ENCODE results near the gene NR1D1.

GRCh38 chr17:40097931-40098845 lies 2.2 kb downstream of the NR1D1 start:
- no peak for TF ChIP-seq ZFP3 (tag by site-specific recombination; IDR thresholded peaks at IDR 0.05; ENCODE audit: low read depth)
- no peak for TF ChIP-seq CTCF (tag by site-specific recombination; IDR thresholded peaks at IDR 0.05)
- no peak for TF ChIP-seq BCL11A (tag by site-specific recombination; IDR thresholded peaks at IDR 0.05; ENCODE audit: low read depth)
- TF ChIP-seq ZNF792 (tag by site-specific recombination; IDR thresholded peaks at IDR 0.05): no peak
- no peak for TF ChIP-seq ZSCAN5A (tag by site-specific recombination; IDR thresholded peaks at IDR 0.05)
- no peak for TF ChIP-seq GLI4 (tag by site-specific recombination; IDR thresholded peaks at IDR 0.05)

All from HEK293 (cell line).